Stimulated activated CD4-positive, alpha-beta T cell treated with anti-CD3 and anti-CD28 coated beads, Interleukin-2, amount 100 ng/mL, for 48 hours (primary cell): ENCODE measurements around the gene MLKL.
A peak's percentile ranks its signal among the peaks of the same experiment; 100 is the strongest.

Source experiments
- DNase-seq, 2 donors: peaks; one replicate each; pipeline ENCODE4 v3.0.0-alpha.2; 2020

The MLKL gene

DNA sequence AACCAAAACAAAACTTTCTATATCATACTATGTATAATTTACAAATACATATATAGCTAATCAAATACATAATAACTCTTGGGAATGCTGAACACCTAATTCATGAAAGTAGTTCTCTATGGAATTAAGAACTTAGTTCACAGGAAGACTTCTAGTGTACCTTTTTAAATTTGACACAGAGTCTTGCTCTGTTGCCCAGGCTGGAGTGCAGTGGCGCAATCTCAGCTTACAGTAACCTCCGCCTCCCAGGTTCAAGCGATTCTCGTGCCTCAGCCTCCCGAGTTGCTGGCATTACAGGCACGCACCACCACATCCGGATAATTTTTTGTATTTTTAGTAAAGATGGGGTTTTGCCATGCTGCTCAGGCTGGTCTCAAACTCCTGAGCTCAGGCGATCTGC is 58.7 kb downstream of the MLKL start:
- DNase-seq: no peak

DNA sequence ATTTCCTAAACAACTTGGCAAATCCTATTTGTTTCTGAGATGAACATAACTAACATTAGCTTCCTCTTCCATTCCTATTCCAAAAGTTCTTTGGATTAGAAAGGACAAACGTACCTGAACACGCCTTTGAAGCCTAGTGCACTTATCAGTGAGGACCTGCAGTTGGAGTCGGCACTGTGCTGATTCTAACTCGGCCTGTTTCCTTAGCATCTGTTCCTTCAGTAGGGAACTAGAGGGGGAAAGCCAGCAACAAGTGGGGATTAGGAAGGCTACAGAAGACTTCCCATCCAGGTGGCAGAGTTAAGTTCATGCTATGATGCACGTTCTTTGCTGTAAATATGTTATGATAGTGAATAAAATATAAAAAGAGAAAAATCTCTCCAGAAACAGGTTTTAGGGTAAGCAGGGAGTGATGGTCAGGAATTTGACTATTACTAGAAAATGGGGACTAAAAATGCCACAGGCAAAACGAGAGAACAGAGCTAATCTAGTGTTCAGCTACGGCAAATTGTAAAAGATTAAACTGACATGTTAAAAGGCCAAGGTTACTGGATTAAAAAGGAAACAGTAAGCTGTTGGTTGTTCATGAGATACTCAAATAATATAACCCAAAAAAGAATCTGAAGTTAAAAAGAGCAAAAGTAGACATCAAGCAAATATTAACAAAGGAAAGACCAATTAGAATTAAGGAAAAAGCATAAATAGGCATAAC is 62.8 kb downstream of the MLKL start:
- DNase-seq: no peak

DNA sequence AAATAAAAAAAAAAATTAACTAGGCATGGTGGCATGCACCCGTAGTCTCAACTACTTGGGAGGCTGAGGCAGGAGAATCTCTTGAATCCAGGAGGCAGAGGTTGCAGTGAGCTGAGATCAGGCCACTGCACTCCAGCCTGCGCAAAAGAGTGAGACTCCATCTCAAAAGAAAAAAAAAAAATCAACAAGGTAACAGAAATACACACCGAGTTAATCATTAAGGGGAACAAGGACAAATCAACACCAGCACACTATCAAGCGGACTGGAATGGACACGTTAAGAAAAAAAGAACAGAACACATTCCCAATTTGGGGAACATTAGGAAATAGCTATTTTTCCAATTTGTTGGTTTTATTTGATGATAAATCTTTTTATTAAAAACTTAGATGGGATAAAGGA is 65.4 kb downstream of the MLKL start:
- DNase-seq: no peak

DNA sequence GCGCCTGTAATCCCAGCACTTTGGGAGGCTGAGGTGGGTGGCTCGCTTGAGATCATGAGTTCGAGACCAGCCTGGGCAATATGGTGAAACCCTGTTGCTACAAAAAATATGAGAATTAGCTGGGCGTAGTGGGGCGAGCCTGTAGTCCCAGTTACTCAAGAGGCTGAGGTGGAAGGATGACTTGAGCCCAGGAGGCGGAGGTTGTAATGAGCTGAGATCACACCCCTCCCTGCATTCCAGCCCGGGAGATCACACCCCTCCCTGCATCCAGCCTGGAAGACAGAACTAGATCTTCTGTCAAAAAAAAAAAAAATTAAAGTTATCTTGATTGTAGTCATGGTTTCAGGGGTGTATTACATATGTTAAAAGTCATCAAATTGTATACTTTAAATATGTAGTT is 67.0 kb downstream of the MLKL start:
- no peak for DNase-seq

DNA sequence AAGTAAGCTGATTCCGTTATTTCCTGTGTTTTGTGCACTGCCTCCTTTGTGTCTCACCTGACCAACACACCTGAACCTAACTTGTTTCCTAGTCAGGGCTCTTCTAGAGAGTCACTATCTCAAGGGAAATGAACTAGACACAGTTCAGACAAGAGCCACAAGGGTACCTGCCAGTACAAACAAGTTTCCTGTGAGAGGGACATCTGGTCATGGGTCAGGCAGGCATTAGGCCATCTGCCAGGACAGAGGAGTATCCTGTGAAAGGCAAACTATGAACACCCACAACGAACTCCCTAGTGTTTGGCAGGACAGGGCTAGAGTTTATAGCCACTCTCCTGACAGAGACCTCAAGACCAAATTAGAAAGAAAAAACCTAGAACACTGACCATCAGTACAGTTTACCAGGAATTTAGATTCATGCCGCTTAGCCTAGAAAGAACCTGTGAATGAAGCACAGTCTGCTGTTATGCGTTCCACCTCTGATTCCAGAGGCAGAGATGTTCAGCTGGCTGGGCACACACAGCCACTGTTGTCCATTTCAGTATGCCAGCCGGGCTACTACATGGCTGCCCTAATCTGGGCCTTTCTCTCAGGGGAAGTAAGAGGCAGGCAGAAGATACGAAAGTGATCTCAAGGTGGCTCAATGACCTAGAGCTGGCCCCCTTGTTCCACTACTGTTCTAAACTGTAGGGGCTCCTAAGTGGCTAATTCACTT is 73.0 kb downstream of the MLKL start:
- DNase-seq: no peak

DNA sequence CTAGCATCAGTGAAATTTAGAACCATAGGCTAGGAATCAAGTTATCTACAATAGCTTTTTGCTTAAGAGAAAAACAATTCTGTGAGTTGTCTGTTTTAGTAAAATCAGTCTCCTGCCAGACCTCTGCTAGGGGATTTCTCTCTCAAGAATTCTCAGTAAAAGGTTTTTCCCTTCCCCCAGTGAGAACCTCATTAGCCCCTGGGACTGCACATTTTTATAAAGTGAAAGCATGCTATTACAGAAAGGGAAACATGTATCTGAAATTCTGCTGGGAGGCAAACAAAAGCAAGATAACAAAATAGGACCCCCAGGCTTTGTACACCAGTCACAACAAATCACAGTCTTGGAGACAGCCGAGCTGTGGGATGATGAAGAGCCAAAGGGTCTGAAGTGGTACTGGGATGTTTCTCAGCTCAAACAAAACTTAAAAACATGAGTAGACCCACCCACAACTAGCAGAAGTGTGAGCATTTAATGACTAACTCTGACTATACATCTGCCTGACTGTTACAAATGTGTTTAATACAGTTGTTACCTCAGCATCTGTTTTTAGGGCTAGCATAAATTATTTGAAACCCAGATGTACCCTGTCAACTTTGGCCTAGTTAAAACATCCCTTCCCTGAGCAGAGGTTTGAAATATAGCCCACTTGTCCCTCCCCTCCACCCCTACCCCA is 73.8 kb downstream of the MLKL start:
- DNase-seq: no peak

DNA sequence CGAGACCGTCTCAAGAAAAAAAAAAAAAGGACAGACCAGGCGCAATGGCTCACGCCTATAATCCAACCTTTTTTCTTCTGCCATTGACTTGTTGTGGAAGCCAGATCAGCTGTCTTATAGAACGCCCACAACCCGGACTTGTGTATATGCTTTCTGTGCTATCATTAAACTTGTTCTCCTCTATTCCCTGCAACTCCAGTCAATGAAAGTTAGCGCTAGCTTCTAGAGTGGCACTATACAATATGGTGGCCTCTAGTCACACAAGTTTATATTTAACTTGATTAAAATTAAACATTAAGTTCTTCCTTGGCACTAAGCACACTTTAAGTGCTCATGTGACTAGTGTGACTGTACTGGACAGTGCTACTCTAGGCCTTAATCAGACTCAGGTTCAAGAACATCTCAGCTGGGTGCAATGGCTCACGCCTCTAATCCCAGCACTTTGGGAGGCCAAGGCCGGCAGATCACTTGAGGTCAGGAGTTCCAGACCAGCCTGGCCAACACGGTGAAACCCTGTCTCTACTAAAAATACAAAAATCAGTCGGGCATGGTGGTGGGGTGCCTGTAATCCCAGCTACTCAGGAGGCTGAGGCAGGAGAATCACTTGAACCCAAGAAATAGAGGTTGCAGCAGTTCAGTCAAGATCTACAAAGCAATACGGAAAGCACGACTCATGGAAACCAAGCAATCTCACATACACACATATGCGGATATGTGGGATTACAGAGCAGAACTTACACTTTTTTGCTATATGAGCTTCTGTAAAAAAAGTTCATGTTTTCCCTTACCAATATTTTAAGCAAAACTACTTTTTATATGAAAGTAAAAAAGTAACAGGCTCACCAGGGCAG is 74.9 kb downstream of the MLKL start:
- DNase-seq: peak in 1 of 2 donors; percentile 29

DNA sequence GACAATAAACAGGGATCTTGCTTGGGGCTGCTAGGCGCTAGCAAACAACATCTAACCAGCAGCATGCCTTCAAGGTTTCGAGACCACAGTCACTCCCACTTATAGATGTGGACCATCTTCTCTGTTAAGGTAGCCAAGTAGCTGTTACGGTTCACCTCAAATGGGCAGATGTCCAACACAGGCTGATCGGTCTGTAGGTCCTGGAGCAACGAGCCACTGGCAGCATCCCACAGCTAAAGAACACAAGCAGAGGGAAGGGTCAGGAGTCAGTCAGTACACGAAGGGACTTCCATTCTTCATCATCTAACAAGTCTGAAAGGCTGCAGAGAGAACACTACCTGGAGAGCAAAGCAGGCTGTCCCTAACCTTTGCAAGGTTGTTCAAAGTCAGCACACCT is 76.8 kb downstream of the MLKL start:
- no peak for DNase-seq

DNA sequence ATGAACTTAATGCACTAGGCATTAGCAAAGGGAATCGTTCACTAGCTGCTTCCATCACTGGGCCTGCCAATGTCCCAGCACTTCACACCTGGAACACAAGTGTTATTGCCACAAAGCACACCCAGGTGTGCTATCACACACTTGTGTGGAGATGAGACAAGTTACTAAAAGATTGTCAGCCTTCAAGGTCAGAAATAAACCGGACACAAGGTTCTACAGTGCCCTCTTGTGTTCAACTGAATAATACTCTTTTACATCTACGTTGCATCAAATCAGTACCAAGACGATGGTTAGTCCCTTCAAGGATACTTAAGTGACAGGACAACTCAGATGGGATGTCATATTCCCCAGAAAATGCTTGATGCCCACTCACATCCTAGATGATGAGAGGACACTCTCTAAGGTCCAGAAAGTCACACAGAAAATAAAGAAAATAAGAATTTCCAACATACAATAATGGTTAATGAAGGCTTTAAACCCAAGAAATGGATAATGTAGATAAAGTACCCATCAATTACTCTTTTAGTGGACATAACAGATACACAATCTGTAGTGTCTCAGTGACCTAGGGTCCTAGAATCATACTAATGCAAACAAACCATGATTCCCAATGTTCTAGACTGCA is 77.3 kb downstream of the MLKL start:
- no peak for DNase-seq

DNA sequence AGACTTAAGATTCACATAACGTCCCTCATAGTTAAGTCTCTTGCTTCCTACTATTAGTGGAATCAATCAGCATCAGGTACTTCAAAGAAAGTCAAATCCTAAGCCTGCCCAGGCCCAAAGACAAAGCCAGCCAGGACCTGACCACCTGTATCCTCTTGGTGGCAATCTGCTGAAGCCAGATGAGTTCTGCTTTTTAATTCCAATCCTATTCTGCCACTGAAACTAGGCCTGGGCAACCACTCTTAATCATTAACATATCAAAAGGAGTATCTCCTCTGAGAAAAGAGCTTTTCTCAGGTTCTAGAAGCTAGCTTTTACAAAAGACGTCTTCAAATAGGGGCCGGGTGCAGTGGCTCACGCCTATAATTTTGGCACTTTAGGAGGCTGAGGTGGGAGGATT is 78.7 kb downstream of the MLKL start:
- DNase-seq: no peak
